ENCODE measurements around the gene SLC26A9.

DNA sequence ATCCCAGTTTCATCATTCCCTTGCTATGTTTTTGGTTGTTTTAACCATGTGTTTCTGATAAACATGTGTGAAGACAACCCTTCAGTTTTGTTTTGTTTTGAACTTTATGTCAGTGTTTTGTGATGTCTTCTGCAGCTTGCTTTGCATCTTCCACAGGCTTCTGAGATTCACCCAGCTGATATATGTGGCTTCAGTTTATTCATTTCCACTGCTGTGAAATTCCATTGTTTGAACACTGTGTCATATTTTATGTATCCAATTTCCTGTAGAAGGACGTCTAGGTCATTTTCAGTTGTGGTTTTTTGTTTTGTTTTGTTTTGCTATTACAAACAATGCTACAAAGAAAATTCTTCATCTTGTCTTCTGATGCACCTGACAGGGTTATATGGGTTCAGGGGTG is 27.2 kb upstream of the SLC26A9 start:
- TF ChIP-seq, protein P1, sequence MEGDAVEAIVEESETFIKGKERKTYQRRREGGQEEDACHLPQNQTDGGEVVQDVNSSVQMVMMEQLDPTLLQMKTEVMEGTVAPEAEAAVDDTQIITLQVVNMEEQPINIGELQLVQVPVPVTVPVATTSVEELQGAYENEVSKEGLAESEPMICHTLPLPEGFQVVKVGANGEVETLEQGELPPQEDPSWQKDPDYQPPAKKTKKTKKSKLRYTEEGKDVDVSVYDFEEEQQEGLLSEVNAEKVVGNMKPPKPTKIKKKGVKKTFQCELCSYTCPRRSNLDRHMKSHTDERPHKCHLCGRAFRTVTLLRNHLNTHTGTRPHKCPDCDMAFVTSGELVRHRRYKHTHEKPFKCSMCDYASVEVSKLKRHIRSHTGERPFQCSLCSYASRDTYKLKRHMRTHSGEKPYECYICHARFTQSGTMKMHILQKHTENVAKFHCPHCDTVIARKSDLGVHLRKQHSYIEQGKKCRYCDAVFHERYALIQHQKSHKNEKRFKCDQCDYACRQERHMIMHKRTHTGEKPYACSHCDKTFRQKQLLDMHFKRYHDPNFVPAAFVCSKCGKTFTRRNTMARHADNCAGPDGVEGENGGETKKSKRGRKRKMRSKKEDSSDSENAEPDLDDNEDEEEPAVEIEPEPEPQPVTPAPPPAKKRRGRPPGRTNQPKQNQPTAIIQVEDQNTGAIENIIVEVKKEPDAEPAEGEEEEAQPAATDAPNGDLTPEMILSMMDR (IDR thresholded peaks at IDR 0.05): no peak
- TF ChIP-seq POLR2A (IDR thresholded peaks at IDR 0.05): no peak
